ENCODE measurements around the gene CREB3L2. TPM values are rescaled to one million over a fixed set of nuclear protein-coding genes. Genes with fewer than 3 reads are reported as not detected.

The CREB3L2 gene
- total RNA-seq, 4 donors from 2014 or later, result 10.9 to 24.5 (median 14.1) TPM

GRCh38 chr7:137860542-137860941 is 141.3 kb downstream of the CREB3L2 start:
- H3K4me1 ChIP-seq, result no peaks in the 10 kb centered on the region
- H3K27me3 ChIP-seq, result no peaks in the 10 kb centered on the region
- no peak for DNase-seq (ENCODE audit: low spot score in 2 of 2)
- no peaks in the 10 kb centered on the region for H3K9me3 ChIP-seq
- 98% methylated on average over 2 of the region's 2 CpGs for WGBS
- H3K4me3 ChIP-seq, result no peak overlapping the region
- peaks cover 4% of the 10 kb centered on the region for H3K36me3 ChIP-seq
- no peak overlapping the region for H3K27ac ChIP-seq
- TF ChIP-seq POLR2A (IDR thresholded peaks at IDR 0.05), result no peak
- no peak for TF ChIP-seq CTCF (IDR thresholded peaks at IDR 0.05)
- TF ChIP-seq POLR2AphosphoS5 (IDR thresholded peaks at IDR 0.05), result no peak
- no peak for TF ChIP-seq EP300 (IDR thresholded peaks at IDR 0.05)

GRCh38 chr7:137853053-137853452 is 148.8 kb downstream of the CREB3L2 start:
- Histone ChIP-seq H3K27me3 (peaks cover 4% of the 10 kb centered on the region), H3K9me3 (no peaks in the 10 kb centered on the region)
- 100% methylated on average over 1 of the region's 1 CpG for WGBS

GRCh38 chr7:137852108-137852507 is 149.8 kb downstream of the CREB3L2 start:
- no peak overlapping the region for H3K4me3 ChIP-seq
- TF ChIP-seq EP300 (IDR thresholded peaks at IDR 0.05) (no peak), POLR2A (IDR thresholded peaks at IDR 0.05) (no peak), CTCF (IDR thresholded peaks at IDR 0.05) (no peak), POLR2AphosphoS5 (IDR thresholded peaks at IDR 0.05) (no peak)
- no peak overlapping the region for H3K27ac ChIP-seq

More at GRCh38 chr7:137853053-137853452, 148.8 kb downstream of the CREB3L2 start:
- no peak overlapping the region for H3K27ac ChIP-seq
- H3K4me3 ChIP-seq, result no peak overlapping the region
- H3K4me1 ChIP-seq, result no peaks in the 10 kb centered on the region
- DNase-seq (ENCODE audit: low spot score in 2 of 2), result no peak
- no peaks in the 10 kb centered on the region for H3K36me3 ChIP-seq
- TF ChIP-seq EP300 (IDR thresholded peaks at IDR 0.05) (no peak), CTCF (IDR thresholded peaks at IDR 0.05) (no peak), POLR2AphosphoS5 (IDR thresholded peaks at IDR 0.05) (no peak), POLR2A (IDR thresholded peaks at IDR 0.05) (no peak)

GRCh38 chr7:137850972-137851945 is 150.6 kb downstream of the CREB3L2 start:
- Histone ChIP-seq H3K27ac (no peak overlapping the region), H3K9me3 (no peaks in the 10 kb centered on the region), H3K4me3 (no peak overlapping the region), H3K27me3 (peaks cover 16% of the 10 kb centered on the region), H3K4me1 (peaks cover 9% of the 10 kb centered on the region), H3K36me3 (no peaks in the 10 kb centered on the region)
- WGBS, result 88% methylated on average over 6 of the region's 6 CpGs
- DNase-seq (ENCODE audit: low spot score in 2 of 2), result no peak
- TF ChIP-seq EP300 (IDR thresholded peaks at IDR 0.05) (no peak), POLR2AphosphoS5 (IDR thresholded peaks at IDR 0.05) (no peak), CTCF (IDR thresholded peaks at IDR 0.05) (no peak), POLR2A (IDR thresholded peaks at IDR 0.05) (no peak)

More at GRCh38 chr7:137852108-137852507, 149.8 kb downstream of the CREB3L2 start:
- DNase-seq (ENCODE audit: low spot score in 2 of 2), result no peak
- no peaks in the 10 kb centered on the region for H3K9me3 ChIP-seq
- H3K27me3 ChIP-seq, result peaks cover 8% of the 10 kb centered on the region
- H3K36me3 ChIP-seq, result no peaks in the 10 kb centered on the region
- peaks cover 4% of the 10 kb centered on the region for H3K4me1 ChIP-seq

- peaks cover 23% of the 10 kb centered on the region for H3K27me3 ChIP-seq
- H3K36me3 ChIP-seq, result no peaks in the 10 kb centered on the region
- no peak for DNase-seq (ENCODE audit: low spot score in 2 of 2)
- 77% methylated on average over 2 of the region's 2 CpGs for WGBS
- no peaks in the 10 kb centered on the region for H3K9me3 ChIP-seq
- no peak overlapping the region for H3K27ac ChIP-seq
- no peak for TF ChIP-seq CTCF (IDR thresholded peaks at IDR 0.05)
- TF ChIP-seq EP300 (IDR thresholded peaks at IDR 0.05), result no peak
- no peak for TF ChIP-seq POLR2AphosphoS5 (IDR thresholded peaks at IDR 0.05)
- no peak for TF ChIP-seq POLR2A (IDR thresholded peaks at IDR 0.05)
- H3K4me3 ChIP-seq, result no peak overlapping the region
- H3K4me1 ChIP-seq, result peaks cover 13% of the 10 kb centered on the region
Measured at GRCh38 chr7:137850571-137850970, 151.3 kb downstream of the CREB3L2 start.

Data from suprapubic skin (tissue), 4 donors.